T-helper 2 cell treated with Interferon-gamma antibody and Interleukin-4, amounts not matched to agents 100 ng/mL and 5 ng/mL, for 36 hours (primary cell): ENCODE results near the gene NOVA1. TPM values are rescaled to one million over a fixed set of nuclear protein-coding genes. Genes with fewer than 3 reads are reported as not detected.

Experiments
- intact Hi-C: fragments of 100-400 bp; cut with micrococcal nuclease; formaldehyde crosslinking; loops from one replicate; pipeline ENCODE4 v1.15.1; 2023
- total RNA-seq: library from RNA; stranded (reverse); gene quantifications from 2 replicates; pipeline ENCODE4 v1.2.3, GENCODE V29; 2022

The NOVA1 gene
- total RNA-seq, 1 donor from 2014 or later: 0.25 TPM

DNA sequence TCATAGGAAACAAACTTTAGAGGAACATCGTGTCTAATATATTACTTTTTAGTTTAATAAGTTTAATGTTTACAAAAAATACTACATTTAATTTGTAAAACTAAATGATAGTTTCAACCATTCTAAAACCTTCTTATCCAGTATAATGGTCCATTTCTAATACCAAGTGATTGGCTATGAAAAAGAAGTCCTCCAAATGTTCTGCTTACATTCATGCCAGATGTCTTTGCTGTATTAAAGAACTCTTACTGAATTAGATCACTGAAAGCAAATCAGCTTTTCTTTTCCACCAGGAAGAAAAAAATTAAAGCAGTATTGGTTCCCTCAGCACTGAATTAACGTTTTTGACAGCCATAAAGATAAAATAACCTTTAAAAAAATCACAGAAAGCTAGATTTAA is 3.7 kb downstream of the NOVA1 start:
- intact Hi-C loops: no loop called here

DNA sequence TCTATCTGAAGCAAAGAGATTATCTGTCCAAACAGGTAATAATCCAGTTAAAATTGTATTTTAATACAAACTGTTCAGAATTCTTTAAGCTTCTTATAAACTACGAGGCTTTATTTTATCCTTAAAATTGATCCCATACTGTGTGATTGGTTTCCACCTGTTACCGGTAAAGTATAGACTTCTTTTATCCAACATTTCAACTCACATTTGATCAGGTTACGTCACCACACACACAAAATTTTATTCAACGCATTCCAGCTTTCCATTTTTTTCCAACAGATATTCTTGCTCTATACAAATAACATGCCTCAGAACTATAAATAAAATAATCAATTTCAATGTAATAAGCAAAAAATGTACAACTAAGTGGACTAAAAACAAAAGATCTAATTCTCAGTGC is 4.5 kb downstream of the NOVA1 start:
- intact Hi-C loops: no loop called here

- intact Hi-C loops: no loop called here
These were observed 7.9 kb downstream of the NOVA1 start for GRCh38 chr14:26589925-26590324.

DNA sequence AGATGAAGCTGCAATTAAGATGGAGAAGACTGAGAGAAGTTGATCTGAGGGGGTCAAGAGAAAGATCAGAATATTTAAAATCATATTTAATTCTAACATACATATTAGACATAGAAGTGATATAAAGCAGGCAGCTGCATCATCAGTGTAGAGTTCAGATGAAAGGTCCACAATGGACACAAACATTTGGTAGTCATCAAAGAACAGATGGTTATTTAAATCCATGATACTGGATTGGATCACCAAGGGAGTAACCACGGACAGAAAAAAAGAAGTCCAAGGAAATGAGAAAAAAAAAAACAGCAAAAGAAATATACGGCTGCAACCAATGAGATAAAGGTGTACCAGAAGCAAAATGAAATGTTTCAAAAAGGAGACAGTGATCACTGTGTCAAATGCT is 20.1 kb downstream of the NOVA1 start:
- intact Hi-C loops: no loop called here

DNA sequence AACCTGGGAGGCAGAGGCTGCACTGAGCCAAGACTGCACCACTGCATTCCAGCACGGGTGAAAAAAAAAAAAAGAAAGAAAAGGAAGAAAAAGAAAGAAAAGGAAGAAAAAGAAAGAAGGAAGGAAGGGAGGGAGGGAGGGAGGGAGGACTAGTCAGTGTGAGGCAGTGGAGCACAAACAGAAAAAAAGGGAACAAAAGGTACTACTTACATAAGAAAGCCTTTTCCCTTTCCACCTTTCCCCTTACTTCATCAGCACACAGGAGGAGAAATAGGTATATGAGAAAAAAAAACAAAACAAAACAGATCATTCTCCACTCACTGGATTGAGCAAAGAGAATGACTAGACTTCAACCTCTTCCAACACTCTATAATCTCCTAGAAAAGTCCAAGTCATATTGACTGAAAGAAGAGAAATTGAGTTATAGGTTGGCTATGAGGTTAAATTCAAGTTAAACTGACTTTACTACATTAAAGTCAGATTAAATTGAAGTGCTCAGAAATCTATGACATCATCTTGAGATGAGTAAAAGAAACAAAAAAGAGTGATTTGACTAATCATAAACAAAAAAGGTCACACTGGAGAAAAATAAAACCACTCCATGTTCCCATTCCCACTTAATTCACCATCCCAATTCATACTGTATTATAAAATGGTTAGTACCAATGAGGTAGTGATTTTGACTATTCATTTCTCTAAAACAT is 43.6 kb downstream of the NOVA1 start:
- intact Hi-C loops: no loop called here

- intact Hi-C loops: no loop called here
These were observed 48.3 kb downstream of the NOVA1 start for GRCh38 chr14:26549571-26549970.

- intact Hi-C loops: no loop called here
These were observed 49.4 kb downstream of the NOVA1 start for GRCh38 chr14:26548406-26548805.

GRCh38 chr14:26538176-26538575 is 59.7 kb downstream of the NOVA1 start:
- intact Hi-C loops: no loop called here

- intact Hi-C loops: no loop called here
These were observed 65.9 kb downstream of the NOVA1 start for GRCh38 chr14:26531894-26532293.

DNA sequence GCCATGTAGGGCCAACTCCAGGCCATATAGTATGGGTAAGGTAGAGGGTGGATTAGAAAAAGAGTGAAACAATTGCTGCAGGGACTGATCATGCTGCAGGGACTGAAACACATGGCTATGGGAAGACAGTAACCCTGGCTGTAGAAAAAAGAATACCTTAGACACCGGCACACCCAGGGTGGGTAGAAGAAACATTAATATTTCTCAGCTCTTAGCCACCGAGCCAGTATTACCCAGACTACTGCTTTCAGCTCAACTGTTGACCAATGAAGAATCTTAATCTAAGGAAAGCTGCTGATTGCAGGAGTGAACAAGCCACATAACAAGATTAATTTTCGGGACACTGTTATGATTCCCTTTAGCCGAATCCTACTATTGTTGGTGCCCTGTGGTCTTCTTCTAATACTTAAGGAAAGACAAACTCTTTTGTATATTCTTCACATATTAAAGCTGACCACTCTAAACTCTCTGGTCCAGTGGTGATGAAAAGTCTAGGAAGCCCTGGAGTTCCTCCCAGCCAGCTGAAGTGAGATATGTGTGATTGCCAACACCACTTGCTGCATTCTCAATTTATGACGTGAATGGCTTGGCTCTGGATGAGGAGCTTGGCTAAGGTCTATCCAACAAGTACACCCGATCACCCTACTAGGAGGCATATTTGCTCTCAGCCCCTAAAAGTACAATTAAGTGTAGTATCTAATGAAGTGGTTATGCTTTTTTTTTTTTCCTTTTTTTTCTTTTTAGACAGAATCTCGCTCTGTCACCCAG is 69.2 kb downstream of the NOVA1 start:
- intact Hi-C loops: no loop called here

DNA sequence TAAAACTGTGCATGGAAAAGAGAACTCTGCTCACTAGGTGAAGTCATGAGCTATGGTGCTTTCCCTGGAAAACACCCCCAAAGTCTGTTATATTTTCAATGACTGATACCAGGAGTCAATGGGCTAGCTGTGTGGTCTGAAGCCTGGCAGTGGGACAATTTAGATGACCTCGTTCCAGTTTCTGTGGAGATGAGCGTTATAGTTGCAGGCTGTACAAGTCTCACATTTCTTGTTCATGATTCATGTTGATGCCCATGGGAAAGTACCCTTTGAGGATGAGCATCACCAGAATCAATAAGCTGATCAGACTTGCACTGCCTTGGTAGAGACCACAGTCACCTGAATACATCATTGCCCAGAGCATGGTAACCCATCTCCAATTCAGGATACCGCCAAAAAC is 70.7 kb downstream of the NOVA1 start:
- intact Hi-C loops: no loop called here

GRCh38 chr14:26526137-26526536 is 71.7 kb downstream of the NOVA1 start:
- intact Hi-C loops: no loop called here

- intact Hi-C loops: no loop called here
These were observed 72.7 kb downstream of the NOVA1 start for GRCh38 chr14:26525085-26525484.

- intact Hi-C loops: no loop called here
These were observed 74.9 kb downstream of the NOVA1 start for GRCh38 chr14:26522967-26523366.

- intact Hi-C loops: no loop called here
These were observed 80.1 kb downstream of the NOVA1 start for GRCh38 chr14:26517771-26518170.

DNA sequence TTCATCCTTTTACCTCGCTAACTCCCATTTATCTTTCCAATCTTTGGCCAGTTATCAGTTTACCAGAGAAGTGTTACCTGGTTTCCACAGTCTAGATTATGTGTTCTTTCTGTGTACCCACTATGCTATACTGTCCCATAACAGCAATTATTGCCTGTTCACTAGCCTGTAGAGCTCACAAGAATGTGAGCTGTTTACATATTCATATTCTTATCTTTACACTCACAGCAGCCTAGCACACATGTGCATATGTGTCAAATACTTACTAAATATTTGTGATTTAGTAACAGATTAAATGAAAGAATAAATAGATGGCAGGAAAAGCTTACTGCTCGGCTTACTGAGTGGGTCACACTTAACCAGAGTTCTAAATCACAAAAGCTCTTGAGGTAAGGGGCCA is 97.8 kb downstream of the NOVA1 start:
- intact Hi-C loops: no loop called here

GRCh38 chr14:26499546-26499945 is 98.3 kb downstream of the NOVA1 start:
- intact Hi-C loops: no loop called here

- intact Hi-C loops: no loop called here
These were observed 110.9 kb downstream of the NOVA1 start for GRCh38 chr14:26486922-26487321.

- intact Hi-C loops: no loop called here
These were observed 113.3 kb downstream of the NOVA1 start for GRCh38 chr14:26484562-26484961.

DNA sequence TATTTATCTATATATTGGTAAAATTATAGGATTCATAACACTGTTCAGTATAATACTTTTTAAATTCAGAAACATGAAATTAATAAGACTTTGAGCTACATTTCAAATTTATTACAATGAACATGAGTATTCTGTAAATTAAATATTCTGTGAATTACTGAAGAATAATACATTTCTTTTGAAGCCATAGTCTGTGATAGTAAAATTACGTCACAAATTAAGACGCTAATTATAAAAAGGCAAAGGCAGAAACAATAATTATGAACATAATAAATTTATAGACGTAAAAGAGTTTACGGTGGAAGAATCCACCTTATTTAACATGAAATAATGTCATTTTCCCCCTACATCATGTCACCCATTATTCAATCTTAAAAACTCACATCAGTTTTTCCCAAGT is 118.9 kb downstream of the NOVA1 start:
- intact Hi-C loops: no loop called here

DNA sequence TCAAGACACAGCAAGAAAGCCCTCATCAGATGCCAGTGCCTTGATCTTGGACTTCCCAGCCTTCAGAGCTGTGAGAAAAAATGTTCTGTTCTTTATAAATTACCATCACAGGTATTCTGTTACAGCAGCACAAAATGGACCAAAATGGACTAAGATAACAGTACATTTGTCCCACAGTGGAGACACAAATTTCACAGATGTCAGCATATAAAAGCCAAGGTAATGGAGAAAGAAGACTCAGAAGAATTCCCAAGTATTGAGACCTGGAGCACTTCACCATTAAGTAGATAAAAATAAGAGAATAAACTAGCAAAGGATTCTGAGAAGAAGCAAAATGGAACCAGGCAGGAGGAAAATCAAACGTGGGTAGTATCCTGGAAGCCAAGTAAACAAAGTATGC is 131.0 kb downstream of the NOVA1 start:
- intact Hi-C loops: no loop called here

DNA sequence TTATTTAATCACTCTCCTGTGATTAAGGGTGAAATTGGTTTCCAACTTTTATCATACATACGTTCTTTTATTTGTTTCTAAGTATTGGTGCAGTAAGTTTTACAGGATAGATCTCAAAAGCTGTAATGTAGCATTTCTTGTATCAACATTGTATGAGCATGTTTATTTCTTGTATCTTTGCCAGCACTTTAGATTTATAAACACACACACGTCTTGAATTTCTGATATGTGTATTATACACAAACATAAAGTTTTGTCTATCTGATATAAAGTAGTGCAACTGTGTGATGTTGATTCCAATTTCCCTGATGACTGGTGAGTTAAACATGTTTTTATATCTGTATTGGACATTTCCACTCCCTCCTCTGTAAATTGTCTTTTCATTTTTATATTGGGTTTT is 134.7 kb downstream of the NOVA1 start:
- intact Hi-C loops: no loop called here

DNA sequence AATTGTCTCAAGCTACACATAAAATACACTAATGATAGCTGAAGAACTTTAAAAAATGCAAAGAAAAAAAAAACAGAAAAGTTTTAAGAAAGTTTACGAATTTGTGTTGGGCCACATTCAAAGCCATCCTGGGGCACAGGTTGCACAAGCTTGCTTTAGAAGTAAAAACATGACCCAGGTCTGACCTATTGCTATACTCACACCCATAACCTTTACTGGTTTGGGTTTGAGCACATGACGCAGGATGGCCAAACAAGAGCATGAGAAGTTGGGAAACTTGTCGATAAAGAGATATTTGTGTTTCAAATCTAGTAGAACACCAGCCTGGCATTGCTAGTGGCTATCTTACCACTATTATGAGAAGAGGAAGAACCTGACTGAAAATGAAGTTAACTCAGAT is 143.7 kb downstream of the NOVA1 start:
- intact Hi-C loops: no loop called here
